ENCODE data around the gene NAT14.
"Not testable (repeated sequence)": the region's sequence is repeated elsewhere in the genome, so short reads cannot be mapped to it uniquely, and the experiment has no call there.

The NAT14 gene

DNA sequence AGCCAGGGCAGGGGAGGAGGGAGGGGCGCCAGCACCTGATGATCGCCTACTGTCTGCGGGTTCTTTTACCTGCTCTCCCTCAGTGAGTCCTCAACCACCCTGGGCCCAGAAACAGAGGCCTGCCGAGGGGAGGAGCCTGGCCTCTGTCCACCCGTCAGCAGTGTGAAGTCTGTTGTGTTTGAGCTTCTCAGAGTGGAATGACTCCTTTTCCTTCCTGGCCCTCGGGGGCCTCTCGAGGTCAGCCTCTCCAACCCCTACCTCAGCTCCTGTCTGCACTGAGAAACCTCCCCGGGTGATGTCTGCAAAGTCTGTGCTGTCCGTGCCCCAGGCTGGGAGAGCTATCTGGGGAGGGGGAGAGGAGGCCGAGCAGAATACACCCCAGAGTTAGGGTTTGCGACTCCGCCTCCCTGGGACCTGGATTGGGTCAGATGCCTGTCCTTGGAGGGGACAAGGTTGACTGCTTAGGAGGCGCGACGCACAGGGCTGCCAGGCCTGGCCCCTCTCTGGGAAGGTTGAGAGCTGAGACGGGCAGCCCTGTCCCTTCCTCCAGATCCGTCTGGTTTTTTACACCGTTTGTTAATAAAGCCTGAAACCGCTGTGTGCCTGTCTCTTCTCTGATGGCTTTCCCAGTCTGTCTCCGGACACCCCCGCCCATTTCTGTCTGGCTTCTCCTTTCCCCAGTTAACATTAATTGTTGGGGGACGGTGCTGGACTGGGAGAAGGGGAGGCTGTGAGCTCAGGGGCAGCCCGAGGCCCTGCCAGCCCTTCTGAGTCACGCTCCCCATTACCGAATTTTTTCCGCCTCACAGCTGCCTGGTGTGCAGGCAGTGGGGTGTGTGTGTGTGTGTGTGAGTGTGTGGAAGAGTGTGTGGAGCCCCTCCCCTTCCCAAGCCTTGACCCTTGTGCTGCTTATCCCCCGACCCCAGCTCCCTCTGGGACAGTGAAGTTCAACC, 2.3 kb downstream of the NAT14 start:
- no peak for DNase-seq (ENCODE audit: low spot score)

DNA sequence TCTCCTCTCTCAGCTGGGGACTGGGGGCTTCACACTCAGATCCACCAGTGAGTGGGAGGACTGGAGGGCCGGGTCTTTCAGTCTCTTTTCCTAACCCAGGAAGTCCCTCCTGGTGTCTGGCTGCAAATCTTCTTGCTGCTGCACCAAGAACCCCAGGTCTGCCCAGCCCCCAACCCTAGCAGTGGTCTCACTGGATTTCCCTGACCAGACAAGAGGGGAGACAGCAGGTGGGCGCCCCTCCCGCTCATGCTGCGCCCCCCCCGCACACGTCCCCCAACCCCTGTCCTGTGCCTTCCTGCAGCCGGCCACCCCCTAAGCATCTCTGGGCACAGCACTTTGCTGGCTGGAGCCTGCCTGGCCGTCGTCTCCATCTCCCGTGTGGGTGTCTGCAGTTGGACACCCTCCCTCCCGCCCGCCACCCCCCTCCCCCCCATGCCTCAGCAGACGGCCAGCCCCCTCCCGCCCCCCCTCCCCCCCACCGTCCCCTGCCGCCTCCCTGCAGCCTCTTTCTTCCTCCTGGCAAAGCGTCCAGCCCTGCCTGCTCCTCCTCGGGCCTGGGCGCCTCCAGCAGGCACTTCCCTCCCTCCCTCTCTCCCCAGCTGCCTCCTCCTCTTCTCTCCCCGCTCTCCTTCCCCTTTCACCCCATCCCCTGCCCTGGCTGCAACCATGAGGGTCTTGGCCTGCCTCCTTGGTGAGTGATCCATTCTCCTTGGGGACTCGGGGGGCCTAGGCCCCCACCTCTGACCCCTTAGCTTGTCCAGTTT, 3.1 kb downstream of the NAT14 start, which contains the start of gene SSC5D:
SSC5D (plus strand) TSS at position 513 of the 764 bp plus-strand sequence; CDS start at position 667, 154 bp downstream.
- DNase-seq (ENCODE audit: low spot score): no peak

DNA sequence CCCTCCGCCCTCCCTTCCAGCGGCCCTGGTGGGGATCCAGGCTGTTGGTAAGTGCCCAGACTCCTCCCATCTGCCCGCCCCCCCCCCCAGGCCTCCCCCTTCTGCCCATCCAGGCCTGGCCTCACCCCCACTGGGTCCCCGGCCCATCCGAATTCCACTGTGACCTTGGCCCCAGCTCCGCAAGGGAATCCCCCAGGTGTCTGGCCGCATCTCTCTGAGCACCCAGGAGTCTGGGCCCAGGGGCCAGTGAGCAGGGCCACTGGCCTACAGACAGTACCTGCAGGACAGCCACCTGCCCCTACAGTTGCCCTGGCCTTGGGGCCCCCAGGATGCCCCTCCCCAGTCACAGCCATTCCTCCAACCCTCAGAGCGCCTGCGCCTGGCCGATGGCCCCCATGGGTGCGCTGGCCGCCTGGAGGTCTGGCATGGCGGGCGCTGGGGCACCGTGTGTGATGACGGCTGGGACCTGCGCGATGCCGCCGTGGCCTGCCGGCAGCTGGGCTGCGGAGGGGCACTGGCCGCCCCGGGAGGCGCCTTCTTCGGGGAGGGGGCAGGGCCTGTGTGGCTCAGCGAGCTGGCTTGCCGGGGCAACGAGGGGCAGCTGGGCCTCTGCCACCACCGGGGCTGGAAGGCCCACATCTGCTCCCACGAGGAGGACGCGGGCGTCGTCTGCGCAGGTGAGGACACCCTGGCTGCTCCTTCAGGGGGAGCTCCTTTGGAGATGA, 4.2 kb downstream of the NAT14 start:
- no peak for DNase-seq (ENCODE audit: low spot score)

DNA sequence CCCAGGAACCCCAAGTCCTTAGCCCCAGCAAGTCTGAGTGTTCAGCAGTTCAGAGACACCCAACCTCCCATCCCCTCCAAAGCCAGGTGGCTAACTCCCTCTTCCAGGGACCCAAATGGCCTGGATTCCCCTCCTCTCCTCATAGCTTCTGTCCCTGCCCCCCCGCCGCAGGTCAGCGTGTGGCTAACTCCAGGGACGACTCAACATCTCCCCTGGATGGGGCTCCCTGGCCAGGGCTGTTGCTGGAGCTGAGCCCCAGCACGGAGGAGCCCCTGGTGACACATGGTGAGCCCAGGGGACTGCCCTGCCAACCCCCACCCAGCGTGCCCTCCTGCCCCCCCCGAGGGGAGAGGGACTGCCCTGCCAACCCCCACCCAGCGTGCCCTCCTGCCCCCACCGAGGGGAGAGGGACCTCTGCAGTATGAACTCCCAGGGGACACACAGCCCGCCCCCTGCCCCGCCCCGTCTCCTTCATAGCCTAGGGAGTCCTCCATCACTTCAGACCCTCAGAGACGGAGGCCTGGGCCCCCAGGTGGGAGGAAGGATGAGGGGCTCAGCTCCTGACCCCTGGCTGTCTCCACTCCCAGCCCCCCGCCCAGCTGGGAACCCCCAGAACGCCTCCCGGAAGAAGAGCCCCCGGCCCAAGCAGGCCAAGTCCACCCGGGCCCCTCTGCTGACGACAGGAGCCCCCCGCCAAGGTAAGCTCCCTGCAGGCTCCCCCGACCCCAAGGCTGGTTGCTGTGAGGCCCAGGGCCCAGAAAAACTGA, 4.9 kb downstream of the NAT14 start:
- no peak for DNase-seq (ENCODE audit: low spot score)

DNA sequence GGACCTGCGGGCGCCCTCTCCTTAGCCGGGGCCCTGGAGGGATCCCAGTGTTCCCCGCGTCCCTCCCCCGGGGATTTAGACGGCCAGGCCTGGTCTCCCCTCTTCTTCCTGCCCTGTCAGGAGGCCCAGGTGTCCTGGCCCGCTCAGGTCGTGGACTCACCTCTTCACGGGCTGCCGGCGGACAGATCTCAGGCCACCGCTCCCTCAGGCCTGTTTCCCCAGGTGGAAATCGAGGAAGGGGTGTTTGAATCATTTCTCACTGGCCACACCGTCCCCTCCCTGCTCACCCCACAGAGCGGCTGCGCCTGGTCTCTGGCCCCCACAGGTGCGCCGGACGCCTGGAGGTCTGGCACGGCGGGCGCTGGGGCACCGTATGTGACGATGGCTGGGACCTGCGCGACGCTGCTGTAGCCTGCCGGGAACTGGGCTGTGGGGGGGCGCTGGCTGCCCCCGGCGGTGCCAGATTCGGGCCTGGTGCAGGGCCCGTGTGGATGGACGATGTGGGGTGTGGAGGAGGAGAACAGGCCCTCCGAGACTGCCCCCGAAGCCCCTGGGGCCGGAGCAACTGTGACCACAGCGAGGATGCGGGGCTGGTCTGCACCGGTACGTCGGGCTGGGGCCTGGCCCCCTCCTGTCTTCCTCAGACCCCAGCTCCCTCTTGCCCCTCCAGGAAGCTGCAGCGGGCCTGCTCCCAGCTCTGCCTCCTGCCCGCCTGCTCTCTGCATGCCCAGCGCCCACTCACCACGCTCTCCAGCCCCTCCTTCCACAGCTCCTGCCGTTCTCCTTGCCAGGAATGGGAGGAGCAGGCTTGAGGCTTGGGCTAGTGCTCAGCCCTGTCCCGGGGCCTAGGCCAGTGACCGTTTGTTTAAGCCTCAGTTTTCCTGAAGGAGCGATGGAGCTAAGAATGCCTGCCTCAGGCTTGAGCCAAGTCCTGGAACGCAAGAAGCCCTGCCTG, 5.8 kb downstream of the NAT14 start:
- DNase-seq (ENCODE audit: low spot score): no peak

DNA sequence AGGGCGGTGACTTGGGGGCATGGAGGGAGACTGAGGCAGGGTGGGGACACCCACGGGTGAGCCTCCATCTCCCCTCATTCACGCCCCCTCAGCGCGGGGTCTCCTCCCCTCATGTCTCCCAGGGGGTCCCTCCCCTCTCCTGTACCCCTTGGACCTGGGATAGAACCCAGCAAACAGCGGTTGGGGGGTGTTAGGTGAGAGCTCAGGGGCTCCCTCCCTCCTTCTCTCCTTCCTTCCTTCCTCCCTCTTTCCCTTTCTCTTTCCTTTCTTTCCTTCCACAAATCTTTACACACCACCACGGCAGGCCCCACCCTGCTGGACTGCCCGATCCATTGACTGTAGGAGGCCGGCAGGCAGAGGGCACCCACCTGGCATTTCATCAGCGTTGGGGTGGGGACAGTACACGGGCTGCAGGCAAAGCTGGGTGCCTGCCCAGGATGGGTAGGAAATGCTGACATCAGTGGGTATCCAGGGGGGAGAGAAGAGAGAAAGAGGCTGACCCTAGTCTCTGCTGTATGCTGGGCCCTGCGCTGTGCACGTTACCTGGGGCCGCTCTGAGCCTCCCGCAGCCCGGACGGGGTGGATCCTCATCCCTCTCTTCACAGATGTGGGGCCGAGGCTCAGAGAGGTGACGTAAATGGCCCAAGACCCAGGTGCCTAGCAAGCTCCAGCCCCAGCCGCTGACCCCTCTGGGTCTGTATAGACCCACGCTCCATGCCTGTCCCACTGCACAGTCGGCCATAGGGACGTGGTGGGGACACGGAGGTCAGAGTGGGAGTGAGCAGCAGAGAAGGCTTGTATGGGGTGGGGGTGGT, 6.8 kb downstream of the NAT14 start:
- no peak for DNase-seq (ENCODE audit: low spot score)

DNA sequence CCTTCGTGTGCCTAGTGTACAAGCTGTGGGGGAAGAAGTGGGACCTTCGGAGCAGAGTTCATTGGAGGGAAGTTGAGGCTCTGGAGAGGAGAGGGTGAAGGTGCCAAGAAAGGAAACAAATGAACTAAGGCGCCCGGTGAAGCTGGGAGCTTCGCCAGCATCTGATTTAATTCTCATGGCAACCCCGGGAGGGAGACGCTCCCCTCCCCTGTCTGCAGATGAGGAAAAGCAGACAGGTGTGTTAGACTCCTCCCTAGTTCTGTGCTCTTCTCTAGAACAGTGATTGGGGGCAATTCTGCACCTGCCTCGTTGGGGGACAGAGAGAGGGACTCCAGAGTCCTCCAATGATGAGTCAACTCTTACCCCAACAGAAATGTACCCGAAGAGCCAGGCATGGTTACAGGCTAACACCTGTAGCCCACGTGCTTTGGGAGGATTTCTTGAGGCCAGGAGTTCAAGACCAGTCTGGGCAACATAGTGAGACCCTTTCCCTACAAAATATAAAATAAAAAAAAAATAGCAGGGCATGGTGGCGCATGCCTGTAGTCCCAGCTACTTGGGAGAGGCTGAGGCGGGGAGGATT, 7.5 kb downstream of the NAT14 start:
- DNase-seq (ENCODE audit: low spot score): no peak

DNA sequence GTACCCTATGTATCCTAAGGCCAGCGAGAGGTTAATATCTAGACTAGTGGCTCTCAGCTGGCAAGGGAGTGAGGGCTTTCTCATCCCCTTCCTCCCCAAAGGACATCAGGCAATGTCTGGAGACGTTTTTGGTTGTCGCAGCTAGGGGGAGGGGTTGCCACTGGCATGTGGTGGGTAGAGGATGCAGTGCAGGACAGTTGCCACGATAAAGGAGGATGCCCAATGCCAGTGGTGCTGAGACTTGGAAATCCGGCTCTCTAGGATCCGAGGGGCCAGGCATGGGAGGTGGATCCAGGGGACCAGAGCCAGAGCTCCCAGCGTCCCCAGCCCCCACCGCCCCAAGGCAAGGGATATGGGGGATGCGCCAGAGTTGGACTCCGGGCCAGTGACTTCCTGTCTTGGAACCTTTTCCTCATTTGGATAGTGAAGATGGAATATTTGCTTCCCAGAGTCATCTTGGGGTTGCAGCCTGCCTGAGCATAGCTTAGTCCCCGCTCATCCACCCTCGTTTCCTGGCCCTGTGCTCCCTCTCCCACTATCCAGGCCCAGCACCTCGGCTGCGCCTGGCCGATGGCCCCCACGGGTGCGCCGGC, 8.2 kb downstream of the NAT14 start:
- DNase-seq (ENCODE audit: low spot score): no peak

DNA sequence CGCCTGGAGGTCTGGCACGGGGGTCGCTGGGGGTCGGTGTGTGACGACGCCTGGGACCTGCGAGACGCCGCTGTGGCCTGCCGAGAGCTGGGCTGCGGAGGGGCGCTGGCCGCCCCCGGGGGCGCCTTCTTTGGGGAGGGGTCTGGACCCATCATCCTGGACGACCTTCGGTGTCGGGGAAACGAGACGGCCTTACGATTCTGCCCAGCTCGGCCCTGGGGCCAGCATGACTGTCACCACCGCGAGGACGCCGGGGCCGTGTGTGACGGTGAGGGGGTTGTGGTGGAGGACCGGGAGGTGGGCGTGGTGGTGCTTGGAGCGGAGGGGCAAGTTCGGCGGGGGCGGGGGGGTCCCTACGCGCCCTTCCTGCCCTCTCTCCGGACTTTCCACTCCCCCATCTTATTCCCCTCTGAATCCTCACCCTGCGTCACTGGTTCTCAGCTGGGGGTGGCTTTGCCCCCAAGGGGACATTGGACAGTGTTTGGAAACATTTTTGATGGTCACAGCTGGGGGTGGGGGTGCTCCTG, 8.7 kb downstream of the NAT14 start:
- DNase-seq (ENCODE audit: low spot score): no peak

DNA sequence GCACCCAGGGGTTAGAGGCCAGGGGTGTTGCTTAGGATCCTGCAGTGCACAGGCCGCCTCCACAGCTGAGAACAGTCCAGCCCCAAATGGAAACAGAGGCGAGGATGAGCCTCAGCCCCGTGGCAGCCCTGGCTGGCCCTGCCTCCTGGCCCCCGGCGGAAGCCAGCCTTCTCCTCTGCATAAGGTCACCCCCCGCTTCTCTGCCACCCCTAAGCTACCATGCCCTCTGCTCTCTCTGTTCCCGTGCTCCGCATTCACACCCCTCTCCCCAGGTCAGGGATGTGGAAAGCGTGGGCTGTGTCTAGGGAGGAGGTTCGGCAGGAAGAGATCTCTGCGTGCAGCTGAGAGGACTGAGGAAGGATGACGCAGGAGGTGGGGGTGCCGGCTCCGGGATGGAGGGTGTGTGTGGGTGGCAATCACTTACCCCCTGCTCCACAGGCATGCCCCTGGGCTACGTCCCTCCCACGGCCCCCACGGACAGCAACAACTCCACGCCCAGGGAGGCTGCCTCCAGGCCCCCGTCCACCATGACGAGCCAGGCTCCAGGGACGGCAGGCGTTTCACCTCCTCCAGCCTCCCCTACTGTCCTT, 9.3 kb downstream of the NAT14 start:
- no peak for DNase-seq (ENCODE audit: low spot score)

DNA sequence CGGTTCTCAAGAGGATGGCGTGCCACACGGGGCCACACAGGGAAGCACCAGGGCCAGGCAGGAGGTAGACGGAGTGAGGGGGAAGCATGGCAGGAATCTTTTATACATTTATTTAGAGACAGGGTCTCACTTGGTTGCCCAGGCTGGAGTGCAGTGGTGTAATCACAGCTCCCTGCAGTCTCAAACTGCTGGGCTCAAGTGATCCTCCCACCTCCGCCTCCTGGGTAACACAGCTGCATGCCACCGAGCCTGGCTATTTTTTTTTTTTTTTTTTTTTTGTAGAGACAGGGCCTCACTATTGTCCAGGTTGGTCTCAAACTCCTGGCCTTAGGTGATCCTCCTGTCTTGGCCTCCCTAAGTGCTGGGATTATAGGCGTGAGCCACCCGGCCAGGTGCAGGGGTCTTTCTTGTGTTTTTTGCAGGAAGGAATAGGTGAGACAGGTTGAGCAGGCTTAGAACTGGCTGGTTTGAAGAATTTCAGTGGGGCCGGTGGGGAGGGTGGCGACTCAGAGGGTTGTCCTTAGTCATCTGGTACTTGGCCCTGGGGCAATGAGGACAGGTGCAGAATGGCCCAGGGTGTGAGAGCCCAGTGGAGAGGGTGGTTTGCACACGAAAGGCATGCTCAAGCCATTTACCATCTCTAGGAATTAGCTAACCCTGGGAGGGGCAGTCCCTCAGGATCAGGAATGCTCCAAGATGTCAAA, 10.8 kb downstream of the NAT14 start:
- no peak for DNase-seq (ENCODE audit: low spot score)

DNA sequence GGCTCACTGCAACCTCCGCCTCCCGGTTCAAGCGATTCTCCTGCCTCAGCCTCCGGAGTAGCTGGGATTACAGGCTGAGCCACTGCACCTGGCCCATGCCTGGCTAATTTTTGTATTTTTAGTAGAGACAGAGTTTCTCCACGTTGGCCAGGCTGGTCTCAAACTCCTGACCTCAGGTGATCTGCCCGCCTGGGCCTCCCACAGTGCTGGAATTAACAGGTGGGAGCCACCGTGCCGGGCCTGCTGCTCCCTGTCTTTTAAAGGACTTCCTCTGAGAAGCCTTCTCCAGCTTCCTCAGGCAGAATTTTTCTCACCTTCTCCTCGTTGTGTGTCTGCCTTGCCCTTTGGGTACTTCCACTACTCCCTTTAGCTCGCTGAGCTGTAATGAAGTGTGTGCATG, 11.8 kb downstream of the NAT14 start:
- not testable (repeated sequence) for DNase-seq (ENCODE audit: low spot score)

DNA sequence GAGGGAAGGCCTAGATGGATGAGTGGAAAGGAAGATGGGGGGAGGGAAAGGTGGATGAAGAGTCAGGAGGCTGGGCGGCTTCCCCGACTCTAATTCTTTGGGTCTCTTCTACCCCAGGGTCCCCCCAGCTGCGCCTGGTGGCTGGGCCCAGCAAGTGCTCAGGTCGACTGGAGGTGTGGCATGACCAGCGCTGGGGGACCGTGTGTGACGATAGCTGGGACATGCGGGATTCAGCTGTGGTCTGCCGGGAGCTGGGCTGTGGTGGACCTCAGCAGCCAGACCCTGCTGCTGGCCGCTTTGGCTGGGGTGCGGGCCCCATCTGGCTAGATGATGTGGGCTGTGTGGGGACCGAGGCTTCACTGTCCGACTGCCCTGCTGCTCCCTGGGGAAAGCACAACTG, 12.8 kb downstream of the NAT14 start:
- no peak for DNase-seq (ENCODE audit: low spot score)

DNA sequence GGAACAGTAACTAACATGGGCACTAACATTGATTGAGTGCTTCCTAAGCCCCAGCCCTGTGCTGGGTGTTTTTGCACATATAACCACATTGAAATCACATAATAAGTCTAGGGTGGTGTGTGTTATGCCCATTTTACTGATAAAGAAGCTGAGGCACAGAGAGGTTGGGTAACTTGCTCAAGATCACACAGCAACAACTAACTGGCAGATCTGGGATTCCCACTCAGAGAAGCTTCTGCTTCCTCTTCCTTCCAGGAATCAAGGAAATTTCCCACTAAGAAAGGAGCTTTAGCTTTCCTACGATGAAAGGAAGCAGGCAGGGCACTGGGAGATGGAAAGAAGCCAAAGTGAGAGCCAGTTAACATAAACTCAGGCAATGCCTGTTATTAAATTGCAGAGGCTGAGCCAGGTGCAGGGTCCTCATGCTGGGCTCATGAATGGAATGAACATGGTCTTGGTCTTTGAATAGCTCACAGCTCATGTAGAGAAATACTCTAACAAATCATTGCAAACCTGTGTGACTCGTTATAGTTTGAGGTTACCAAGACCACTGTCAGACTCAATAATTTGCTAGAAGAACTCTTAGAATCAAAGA, 13.4 kb downstream of the NAT14 start:
- no peak for DNase-seq (ENCODE audit: low spot score)

DNA sequence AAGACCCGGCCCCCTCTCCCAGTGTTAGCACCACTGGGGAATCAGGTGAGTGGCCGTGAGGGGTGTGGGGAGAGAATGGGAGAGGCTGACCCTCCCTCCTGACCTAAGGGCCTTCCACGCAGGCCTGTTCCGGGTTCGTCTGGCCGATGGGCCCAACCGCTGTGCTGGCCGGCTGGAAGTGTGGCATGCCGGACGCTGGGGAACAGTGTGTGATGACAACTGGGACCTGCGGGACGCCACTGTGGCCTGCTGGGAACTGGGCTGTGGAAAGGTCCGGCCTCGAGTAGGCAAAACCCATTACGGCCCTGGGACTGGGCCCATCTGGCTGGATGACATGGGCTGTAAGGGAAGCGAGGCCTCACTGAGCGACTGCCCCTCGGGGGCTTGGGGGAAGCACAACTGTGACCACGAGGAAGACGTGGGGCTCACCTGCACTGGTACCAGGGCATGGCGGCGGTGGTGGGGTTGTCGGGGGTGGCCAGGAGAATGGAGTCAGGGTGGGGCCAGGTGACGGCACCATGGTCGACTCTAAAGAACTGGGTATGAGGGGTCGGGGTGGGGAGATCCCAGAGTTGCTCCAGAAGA, 15.5 kb downstream of the NAT14 start:
- DNase-seq (ENCODE audit: low spot score): no peak

DNA sequence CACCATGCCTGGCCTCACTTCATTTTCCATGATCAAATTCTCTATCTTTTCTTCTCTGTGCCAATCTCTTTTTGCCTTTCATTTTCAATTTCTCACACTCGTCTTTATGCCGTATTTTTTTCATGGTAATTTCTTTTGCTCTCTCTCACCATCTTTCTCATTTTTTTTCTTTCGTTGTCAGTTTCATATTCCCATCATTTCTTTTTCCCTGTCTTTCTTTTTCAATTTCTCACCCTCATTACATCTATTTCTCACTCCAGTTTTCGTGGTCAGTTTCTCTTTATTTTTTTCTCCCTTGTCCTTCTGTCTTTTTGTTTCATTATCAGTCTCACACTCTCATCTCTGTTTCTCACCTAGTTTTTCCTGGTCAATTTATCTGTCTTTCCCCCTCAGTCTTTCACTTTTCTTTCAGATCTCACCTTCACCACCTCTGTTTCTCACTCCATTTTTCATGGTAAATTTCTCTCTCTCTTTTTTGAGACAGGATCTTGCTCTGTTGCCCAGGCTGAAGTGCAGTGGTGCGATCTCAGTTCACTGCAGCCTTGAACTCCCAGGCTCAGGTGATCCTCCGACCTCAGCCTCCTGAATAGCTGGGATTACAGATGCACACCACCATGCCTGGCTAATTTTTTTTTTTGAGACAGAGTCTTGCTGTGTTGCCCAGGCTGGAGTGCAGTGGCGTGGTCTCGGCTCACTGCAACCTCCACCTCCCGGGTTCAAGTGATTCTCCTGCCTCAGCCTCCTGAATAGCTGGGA, 17.4 kb downstream of the NAT14 start:
- no peak for DNase-seq (ENCODE audit: low spot score)
